Panc1 (cell line): Measurements from ENCODE around the gene CLNS1A.

ENCODE experiments used
- POLR2AphosphoS5 ChIP-seq: IDR thresholded peaks from 2 replicates; pipeline ENCODE4 v1.6.1; 2012; ENCODE audit warnings: mild to moderate bottlenecking, low read depth, low read length, moderate library complexity
- TF ChIP-seq, protein P1 (sequence below): fragments of 450-650 bp; IDR thresholded peaks from 2 replicates; pipeline ENCODE4 v1.5.1; 2017; ENCODE audit warnings: mild to moderate bottlenecking
- TF ChIP-seq, protein P2 (sequence below), 2 experiments: IDR thresholded peaks; 2 replicates each; pipeline ENCODE4 v1.6.1; 2011 to 2012; ENCODE audit warnings: low read depth in 2 of 2, control low read depth in 1 of 2, low read length in 1 of 2, mild to moderate bottlenecking in 1 of 2, moderate library complexity in 1 of 2; ENCODE audit not compliant: insufficient read depth in 1 of 2

DNA sequence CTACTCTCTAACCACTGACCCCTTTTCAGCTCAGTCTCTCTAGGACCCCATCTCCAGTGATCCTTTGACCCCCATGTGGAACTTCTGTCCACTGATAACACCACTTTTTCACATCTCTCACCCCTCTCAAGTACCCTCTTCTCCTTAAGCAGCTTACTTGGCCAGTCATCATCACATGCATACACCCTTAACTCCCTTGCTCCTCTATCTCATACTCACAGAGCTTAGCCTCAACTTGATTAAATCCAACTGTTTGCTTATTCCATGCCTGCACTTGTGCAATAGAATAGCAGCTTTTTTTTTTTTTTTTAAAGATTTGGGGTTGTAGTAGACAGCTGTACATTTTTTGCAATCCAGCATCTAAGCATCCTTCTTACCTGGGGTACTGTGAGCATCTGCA lies 25.7 kb downstream of the CLNS1A start:
- TF ChIP-seq, protein P1, sequence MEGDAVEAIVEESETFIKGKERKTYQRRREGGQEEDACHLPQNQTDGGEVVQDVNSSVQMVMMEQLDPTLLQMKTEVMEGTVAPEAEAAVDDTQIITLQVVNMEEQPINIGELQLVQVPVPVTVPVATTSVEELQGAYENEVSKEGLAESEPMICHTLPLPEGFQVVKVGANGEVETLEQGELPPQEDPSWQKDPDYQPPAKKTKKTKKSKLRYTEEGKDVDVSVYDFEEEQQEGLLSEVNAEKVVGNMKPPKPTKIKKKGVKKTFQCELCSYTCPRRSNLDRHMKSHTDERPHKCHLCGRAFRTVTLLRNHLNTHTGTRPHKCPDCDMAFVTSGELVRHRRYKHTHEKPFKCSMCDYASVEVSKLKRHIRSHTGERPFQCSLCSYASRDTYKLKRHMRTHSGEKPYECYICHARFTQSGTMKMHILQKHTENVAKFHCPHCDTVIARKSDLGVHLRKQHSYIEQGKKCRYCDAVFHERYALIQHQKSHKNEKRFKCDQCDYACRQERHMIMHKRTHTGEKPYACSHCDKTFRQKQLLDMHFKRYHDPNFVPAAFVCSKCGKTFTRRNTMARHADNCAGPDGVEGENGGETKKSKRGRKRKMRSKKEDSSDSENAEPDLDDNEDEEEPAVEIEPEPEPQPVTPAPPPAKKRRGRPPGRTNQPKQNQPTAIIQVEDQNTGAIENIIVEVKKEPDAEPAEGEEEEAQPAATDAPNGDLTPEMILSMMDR = no peak
- TF ChIP-seq POLR2AphosphoS5 = no peak
- TF ChIP-seq, protein P2, sequence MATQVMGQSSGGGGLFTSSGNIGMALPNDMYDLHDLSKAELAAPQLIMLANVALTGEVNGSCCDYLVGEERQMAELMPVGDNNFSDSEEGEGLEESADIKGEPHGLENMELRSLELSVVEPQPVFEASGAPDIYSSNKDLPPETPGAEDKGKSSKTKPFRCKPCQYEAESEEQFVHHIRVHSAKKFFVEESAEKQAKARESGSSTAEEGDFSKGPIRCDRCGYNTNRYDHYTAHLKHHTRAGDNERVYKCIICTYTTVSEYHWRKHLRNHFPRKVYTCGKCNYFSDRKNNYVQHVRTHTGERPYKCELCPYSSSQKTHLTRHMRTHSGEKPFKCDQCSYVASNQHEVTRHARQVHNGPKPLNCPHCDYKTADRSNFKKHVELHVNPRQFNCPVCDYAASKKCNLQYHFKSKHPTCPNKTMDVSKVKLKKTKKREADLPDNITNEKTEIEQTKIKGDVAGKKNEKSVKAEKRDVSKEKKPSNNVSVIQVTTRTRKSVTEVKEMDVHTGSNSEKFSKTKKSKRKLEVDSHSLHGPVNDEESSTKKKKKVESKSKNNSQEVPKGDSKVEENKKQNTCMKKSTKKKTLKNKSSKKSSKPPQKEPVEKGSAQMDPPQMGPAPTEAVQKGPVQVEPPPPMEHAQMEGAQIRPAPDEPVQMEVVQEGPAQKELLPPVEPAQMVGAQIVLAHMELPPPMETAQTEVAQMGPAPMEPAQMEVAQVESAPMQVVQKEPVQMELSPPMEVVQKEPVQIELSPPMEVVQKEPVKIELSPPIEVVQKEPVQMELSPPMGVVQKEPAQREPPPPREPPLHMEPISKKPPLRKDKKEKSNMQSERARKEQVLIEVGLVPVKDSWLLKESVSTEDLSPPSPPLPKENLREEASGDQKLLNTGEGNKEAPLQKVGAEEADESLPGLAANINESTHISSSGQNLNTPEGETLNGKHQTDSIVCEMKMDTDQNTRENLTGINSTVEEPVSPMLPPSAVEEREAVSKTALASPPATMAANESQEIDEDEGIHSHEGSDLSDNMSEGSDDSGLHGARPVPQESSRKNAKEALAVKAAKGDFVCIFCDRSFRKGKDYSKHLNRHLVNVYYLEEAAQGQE (IDR thresholded peaks at IDR 0.05; ENCODE audit: insufficient read depth in 1 of 2, low read depth in 2 of 2, low read length in 1 of 2) = no peak
